HepG2 (cell line): ENCODE data around the gene PSKH1. TPM values are rescaled to one million over a fixed set of nuclear protein-coding genes. Genes with fewer than 3 reads are reported as not detected.

Experiments used
- AGO2 ChIP-seq: fragments of 200-400 bp; formaldehyde crosslinking; optimal IDR thresholded peaks from 2 replicates; pipeline ENCODE3; 2017; ENCODE audit warnings: mild to moderate bottlenecking, low read depth, low read length, moderate library complexity
- CREBL2 ChIP-seq: sonication (generic); formaldehyde crosslinking; IDR thresholded peaks from 2 replicates; pipeline ENCODE4 v1.8.1; 2023; ENCODE audit warnings: missing genetic modification reagents, mild to moderate bottlenecking, borderline replicate concordance
- KMT2A ChIP-seq: sonication (generic); formaldehyde crosslinking; IDR thresholded peaks from 2 replicates; pipeline ENCODE4 v1.4.0; 2020; ENCODE audit warnings: missing genetic modification reagents
- MYC ChIP-seq: sonication (generic); formaldehyde crosslinking; IDR thresholded peaks from 2 replicates; pipeline ENCODE4 v1.9.0; 2021; ENCODE audit warnings: missing genetic modification reagents, borderline replicate concordance
- PAXIP1 ChIP-seq: sonication (generic); formaldehyde crosslinking; conservative IDR thresholded peaks from 2 replicates; pipeline ENCODE4 v1.4.0; 2020; ENCODE audit warnings: mild to moderate bottlenecking, missing genetic modification reagents, moderate library complexity
- PLRG1 ChIP-seq: fragments of 450-650 bp; conservative IDR thresholded peaks from 2 replicates; pipeline ENCODE4 v1.6.1; 2016
- REPIN1 ChIP-seq: sonication (generic); formaldehyde crosslinking; IDR thresholded peaks from 2 replicates; pipeline ENCODE4 v1.8.0; 2022; ENCODE audit warnings: missing genetic modification reagents, low read depth, mild to moderate bottlenecking, borderline replicate concordance
- SIX4 ChIP-seq: sonication (generic); formaldehyde crosslinking; IDR thresholded peaks from 2 replicates; pipeline ENCODE4 v1.4.0; 2020; ENCODE audit warnings: missing genetic modification reagents
- TBX2 ChIP-seq: sonication (generic); formaldehyde crosslinking; IDR thresholded peaks from 2 replicates; pipeline ENCODE4 v1.5.0; 2020; ENCODE audit warnings: missing genetic modification reagents, mild to moderate bottlenecking, borderline replicate concordance
- THAP11 ChIP-seq: IDR thresholded peaks from 2 replicates; pipeline ENCODE4 v1.6.1; 2016; ENCODE audit warnings: missing biosample characterization, missing genetic modification reagents
- ZBTB21 ChIP-seq: sonication (generic); formaldehyde crosslinking; IDR thresholded peaks from 2 replicates; pipeline ENCODE4 v1.4.0; 2020; ENCODE audit warnings: missing genetic modification reagents
- ZNF263 ChIP-seq: sonication (generic); formaldehyde crosslinking; IDR thresholded peaks from 2 replicates; pipeline ENCODE4 v1.4.0; 2020; ENCODE audit warnings: missing genetic modification reagents
- ZNF33B ChIP-seq: sonication (generic); formaldehyde crosslinking; IDR thresholded peaks from 2 replicates; pipeline ENCODE4 v1.5.1; 2020; ENCODE audit warnings: mild to moderate bottlenecking, missing genetic modification reagents
- ZNF432 ChIP-seq: sonication (generic); formaldehyde crosslinking; IDR thresholded peaks from 2 replicates; pipeline ENCODE4 v1.5.0; 2020; ENCODE audit warnings: missing genetic modification reagents, mild to moderate bottlenecking, borderline replicate concordance
- ZNF501 ChIP-seq: sonication (generic); formaldehyde crosslinking; IDR thresholded peaks from 2 replicates; pipeline ENCODE4 v1.5.1; 2020; ENCODE audit warnings: mild to moderate bottlenecking, moderate library complexity, missing genetic modification reagents
- ZNF639 ChIP-seq: conservative IDR thresholded peaks from 2 replicates; pipeline ENCODE4 v1.6.1; 2018; ENCODE audit warnings: missing genetic modification reagents
- ZNF780A ChIP-seq: sonication (generic); formaldehyde crosslinking; IDR thresholded peaks from 2 replicates; pipeline ENCODE4 v1.8.0; 2022; ENCODE audit warnings: mild to moderate bottlenecking, missing genetic modification reagents, moderate library complexity
- ZSCAN31 ChIP-seq: sonication (generic); formaldehyde crosslinking; IDR thresholded peaks from 2 replicates; pipeline ENCODE4 v1.5.0; 2020; ENCODE audit warnings: low read depth, mild to moderate bottlenecking, missing genetic modification reagents
- ZXDC ChIP-seq: sonication (generic); formaldehyde crosslinking; IDR thresholded peaks from 2 replicates; pipeline ENCODE4 v1.5.0; 2020; ENCODE audit warnings: mild to moderate bottlenecking, missing genetic modification reagents
- polyA plus RNA-seq, 8 experiments: library from polyadenylated mRNA; depleted of rRNA in 3 of 8; stranded (reverse) in 7 of 8; unstranded in 1 of 8; fragments of >200 nt; fragmentation: Illumina TruSeq in 4 of 8; extraction: Trizol in 4 of 8; gene quantifications; 2 replicates each; pipeline versions ENCODE4 v1.2.1 to v1.2.3, GENCODE V29; 2011 to 2016; ENCODE audit warnings: low read depth in 4 of 8, missing spikeins in 1 of 8, mixed read lengths in 1 of 8; ENCODE audit not compliant: insufficient read depth in 1 of 8
- total RNA-seq, 5 experiments: library from RNA; depleted of rRNA; stranded (reverse); fragments of >200 nt; fragmentation: Illumina TruSeq; extraction: Trizol; gene quantifications; 2 replicates each; pipeline ENCODE4 v1.2.3, GENCODE V29; 2016; ENCODE audit warnings: low read depth in 1 of 5
- TF ChIP-seq, protein P1 (sequence below): sonication (generic); formaldehyde crosslinking; IDR thresholded peaks from 2 replicates; pipeline ENCODE4 v1.5.1; 2020; ENCODE audit warnings: missing genetic modification reagents, mild to moderate bottlenecking, borderline replicate concordance

PSKH1 gene
- total and polyA plus RNA-seq, 2 of the 13 experiments (the other 11 are each of a cell fraction or from before 2014, with no cell fraction given) = 8.4 to 19.1 TPM

GRCh38 chr16:67954421-67955196, 61.6 kb downstream of the PSKH1 start (continued):
- TF ChIP-seq AGO2 (peak; percentile 48), TBX2 (CRISPR knock-in tag) (0 out of 2 replicates have a peak, but pooled peaks have one; percentile 14), THAP11 (CRISPR knock-in tag) (no peak), ZBTB21 (CRISPR knock-in tag) (no peak), ZNF639 (CRISPR knock-in tag) (no peak), ZNF780A (no peak), PLRG1 (no peak), PAXIP1 (CRISPR knock-in tag) (no peak), REPIN1 (CRISPR knock-in tag) (no peak), ZXDC (0 out of 2 replicates have a peak, but pooled peaks have one; percentile 31), ZNF501 (CRISPR knock-in tag) (peak; percentile 19; the same call in 1 of the 2 replicates), ZSCAN31 (CRISPR knock-in tag) (no peak), MYC (CRISPR knock-in tag) (0 out of 2 replicates have a peak, but pooled peaks have one; percentile 17), ZNF263 (CRISPR knock-in tag) (0 out of 2 replicates have a peak, but pooled peaks have one; percentile 31), ZNF432 (CRISPR knock-in tag) (0 out of 2 replicates have a peak, but pooled peaks have one; percentile 35), CREBL2 (no peak), SIX4 (CRISPR knock-in tag) (no peak), KMT2A (CRISPR knock-in tag) (no peak), ZNF33B (CRISPR knock-in tag) (no peak)
- TF ChIP-seq, protein P1, sequence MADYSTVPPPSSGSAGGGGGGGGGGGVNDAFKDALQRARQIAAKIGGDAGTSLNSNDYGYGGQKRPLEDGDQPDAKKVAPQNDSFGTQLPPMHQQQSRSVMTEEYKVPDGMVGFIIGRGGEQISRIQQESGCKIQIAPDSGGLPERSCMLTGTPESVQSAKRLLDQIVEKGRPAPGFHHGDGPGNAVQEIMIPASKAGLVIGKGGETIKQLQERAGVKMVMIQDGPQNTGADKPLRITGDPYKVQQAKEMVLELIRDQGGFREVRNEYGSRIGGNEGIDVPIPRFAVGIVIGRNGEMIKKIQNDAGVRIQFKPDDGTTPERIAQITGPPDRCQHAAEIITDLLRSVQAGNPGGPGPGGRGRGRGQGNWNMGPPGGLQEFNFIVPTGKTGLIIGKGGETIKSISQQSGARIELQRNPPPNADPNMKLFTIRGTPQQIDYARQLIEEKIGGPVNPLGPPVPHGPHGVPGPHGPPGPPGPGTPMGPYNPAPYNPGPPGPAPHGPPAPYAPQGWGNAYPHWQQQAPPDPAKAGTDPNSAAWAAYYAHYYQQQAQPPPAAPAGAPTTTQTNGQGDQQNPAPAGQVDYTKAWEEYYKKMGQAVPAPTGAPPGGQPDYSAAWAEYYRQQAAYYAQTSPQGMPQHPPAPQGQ (CRISPR knock-in tag) = no peak
